Measurements from ENCODE around the gene ZNF668.

- no peak for TF ChIP-seq CTCF (IDR thresholded peaks at IDR 0.05 in 2 of 3, conservative IDR thresholded peaks at IDR 0.05 in 1 of 3; ENCODE audit: borderline replicate concordance in 1 of 3, insufficient read depth in 1 of 3, low read depth in 2 of 3, low read length in 2 of 3)
- no peak for TF ChIP-seq ZNF274 (IDR thresholded peaks at IDR 0.05; ENCODE audit: low read depth, low read length)
- TF ChIP-seq SIN3A (IDR thresholded peaks at IDR 0.05; ENCODE audit: low read depth): no peak
These were observed 6.7 kb downstream of the ZNF668 start for GRCh38 chr16:31067342-31067741.
